Measurements from ENCODE around the gene CYB561D2.

GRCh38 chr3:50383750-50384149 lies 33.1 kb downstream of the CYB561D2 start:
- TF ChIP-seq POLR2A (IDR thresholded peaks at IDR 0.05) (no peak), CTCF (IDR thresholded peaks at IDR 0.05) (no peak), EP300 (IDR thresholded peaks at IDR 0.05) (no peak)
